Activated CD4-positive, CD25-positive, alpha-beta regulatory T cell treated with anti-CD3 and anti-CD28 coated beads, Interleukin-2, amount 50 U/mL, for 16 hours (primary cell): ENCODE results near the gene TBC1D14.

Source experiments
- DNase-seq: peaks from one replicate; pipeline ENCODE4 v3.0.0-alpha.2; 2020; ENCODE audit warnings: low read depth, low spot score

Gene TBC1D14

DNA sequence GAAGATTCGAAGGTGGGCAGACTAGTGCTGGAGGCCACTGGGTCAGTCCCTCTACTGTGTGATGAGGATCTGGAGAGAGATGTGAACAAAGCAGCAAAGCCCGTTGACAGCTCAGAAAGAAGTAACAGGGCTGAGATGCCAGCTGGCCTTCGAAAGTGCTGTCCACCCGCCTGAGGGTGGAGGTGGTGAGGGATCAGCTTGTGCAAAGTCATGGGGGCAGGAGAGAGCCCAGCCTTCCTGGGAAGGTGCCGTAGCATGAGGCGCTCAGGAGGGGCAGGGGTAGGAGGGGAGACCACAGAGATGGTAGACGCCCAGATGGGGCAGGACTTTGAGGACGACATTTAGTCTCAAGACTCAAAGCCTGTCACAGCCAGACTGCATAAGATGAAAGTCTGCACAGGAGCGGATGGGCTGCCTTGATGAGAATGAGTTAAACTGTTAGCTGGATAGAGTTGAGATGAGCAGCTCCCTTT is 19.7 kb downstream of the TBC1D14 start:
- no peak for DNase-seq

- DNase-seq, result no peak
Measured at GRCh38 chr4:6929812-6930464, 20.3 kb downstream of the TBC1D14 start.

GRCh38 chr4:6932475-6932874 is 22.8 kb downstream of the TBC1D14 start:
- no peak for DNase-seq

DNA sequence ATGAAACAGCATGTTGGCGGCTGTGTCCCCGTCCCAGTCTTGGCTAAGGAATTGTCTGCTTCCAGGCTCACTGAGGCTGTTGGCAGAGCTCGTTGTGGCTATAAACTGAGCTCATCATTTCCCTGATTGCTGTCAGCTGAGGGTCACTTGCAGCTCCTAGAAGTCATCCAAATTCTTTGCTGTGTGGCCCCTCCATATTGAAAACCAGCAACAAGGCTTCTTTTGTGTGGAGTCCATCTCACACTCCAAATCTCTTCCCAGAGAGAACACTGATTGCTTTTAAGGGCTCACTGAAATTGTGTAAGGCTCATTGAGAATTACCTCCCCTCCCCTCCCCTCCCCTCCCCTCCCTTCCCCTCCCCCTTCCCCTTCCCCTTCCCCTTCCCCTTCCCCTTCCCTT is 23.3 kb downstream of the TBC1D14 start:
- no peak for DNase-seq

DNA sequence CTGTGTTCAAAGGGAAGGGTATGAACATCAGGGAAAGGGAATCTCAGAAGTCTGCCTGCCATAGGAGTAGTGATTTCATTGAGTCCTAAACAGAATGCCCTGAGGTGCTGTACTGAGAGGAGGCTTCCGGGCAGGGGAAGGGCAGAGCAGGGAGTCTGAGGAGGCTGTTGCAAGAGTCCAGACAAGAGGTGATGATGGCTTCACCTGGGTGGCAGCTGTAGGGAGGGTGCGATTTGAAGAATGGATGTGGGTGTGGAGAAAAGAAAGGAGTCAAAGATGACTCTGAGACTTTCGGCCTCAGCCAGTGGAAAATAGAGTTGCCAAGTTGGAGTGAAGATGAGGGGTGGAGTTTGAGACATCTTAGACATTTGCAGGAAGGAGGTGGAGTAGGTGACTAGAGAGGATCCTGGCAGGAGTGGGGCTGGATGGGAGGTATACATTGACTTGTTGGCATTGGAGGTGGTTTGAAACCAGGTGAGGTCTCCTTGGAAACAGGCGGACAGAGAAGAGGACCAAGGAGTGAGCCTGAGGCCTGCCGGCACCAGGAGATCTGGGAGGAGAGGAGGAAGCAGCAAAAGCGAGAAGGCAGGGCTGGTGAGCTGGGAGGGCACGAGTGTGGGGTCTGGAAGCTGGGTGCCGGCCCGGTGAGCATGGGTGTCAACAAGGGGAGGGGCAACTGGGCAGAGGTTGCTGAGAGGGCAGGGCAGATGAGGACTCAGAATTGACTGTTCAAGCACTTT is 24.2 kb downstream of the TBC1D14 start:
- no peak for DNase-seq

GRCh38 chr4:6935965-6936364 is 26.3 kb downstream of the TBC1D14 start:
- DNase-seq, result no peak

- no peak for DNase-seq
Measured at GRCh38 chr4:6937201-6937600, 27.6 kb downstream of the TBC1D14 start.

DNA sequence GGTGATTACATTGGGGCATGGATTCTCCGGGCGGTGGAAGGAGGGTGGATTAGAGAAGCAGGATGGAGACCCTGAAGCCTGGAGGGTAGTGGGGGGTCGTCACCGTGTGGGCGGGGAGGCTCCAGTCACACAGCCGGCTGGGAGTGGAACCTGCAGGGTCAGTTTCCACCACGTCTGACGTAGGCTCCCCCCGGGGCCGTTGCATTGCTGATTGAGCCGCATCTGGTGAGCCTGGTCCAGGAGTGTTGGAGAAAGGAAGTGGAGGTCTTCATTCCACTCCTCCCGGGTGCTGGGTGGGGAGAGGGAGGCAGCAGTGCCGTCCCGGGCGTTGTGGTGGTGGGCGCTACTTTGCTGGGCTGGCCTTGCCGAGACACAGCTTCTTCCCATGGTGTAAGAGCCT is 28.1 kb downstream of the TBC1D14 start:
- no peak for DNase-seq

GRCh38 chr4:6938237-6938636 is 28.6 kb downstream of the TBC1D14 start:
- DNase-seq, result no peak

- DNase-seq, result no peak
Measured at GRCh38 chr4:6938647-6939271, 29.1 kb downstream of the TBC1D14 start.

- DNase-seq, result no peak
Measured at GRCh38 chr4:6939761-6940743, 30.4 kb downstream of the TBC1D14 start.

- DNase-seq, result no peak
Measured at GRCh38 chr4:6940744-6941137, 31.1 kb downstream of the TBC1D14 start.

GRCh38 chr4:6941796-6942195 is 32.2 kb downstream of the TBC1D14 start:
- no peak for DNase-seq

DNA sequence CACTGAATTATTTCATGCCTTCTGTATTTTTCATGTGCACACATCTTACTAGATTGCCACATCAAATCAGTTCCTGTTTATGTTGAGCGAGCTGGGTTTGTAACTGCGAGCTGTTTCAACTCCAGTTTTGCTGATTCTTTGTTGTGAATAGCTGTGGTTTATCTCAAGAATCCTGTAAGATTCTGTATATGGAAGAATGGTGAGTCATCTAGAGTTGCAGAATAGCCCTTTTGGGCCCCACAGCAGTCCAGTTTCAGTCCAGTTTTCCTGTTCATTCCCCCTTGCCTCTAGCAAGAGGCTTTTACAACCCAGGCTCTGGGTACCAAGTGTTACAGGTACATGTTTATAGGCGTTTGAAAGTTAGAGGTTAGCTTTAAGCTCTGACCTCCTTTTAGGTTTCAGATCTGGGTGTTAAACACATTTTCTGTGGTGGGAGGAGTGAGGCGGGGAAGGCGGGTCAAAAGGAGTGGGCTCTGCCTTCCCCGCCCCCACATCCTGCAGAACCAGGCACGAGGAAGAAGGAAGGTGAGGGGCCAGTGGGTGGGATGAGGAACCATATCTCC is 32.7 kb downstream of the TBC1D14 start:
- DNase-seq, result no peak

GRCh38 chr4:6943012-6943884 is 33.6 kb downstream of the TBC1D14 start:
- no peak for DNase-seq

GRCh38 chr4:6943885-6944225 is 34.2 kb downstream of the TBC1D14 start:
- DNase-seq, result no peak

GRCh38 chr4:6944301-6945051 is 34.9 kb downstream of the TBC1D14 start:
- no peak for DNase-seq

GRCh38 chr4:6945052-6945409 is 35.4 kb downstream of the TBC1D14 start:
- DNase-seq, result no peak

- DNase-seq, result no peak
Measured at GRCh38 chr4:6946497-6946896, 36.9 kb downstream of the TBC1D14 start.

DNA sequence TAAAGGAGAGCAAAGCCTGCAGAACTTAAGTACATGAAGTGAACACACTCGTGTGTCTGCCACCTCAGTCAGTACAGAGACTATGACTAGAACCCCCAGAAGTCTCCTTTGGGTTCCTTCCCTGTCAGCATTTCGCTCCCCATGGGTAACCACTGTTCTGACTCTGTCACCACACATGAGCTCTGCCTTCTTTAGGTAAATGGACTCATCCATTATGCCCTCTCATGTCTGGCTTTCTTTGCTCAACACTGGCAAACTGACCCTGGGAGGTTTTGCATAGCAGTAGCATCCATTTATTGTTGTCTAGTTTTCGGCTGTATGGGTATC is 38.5 kb downstream of the TBC1D14 start:
- DNase-seq, result no peak
